Left ventricle myocardium inferior (tissue), 1 donor: ENCODE results near the gene DOCK8. TPM values are rescaled to one million over a fixed set of nuclear protein-coding genes. Genes with fewer than 3 reads are reported as not detected.

Experiments used
- DNase-seq: peaks from one replicate; pipeline ENCODE4 v3.0.0-alpha.2; 2020
- H3K27ac ChIP-seq: fragments of 200-600 bp; replicated peaks from 2 replicates; pipeline ENCODE4 v1.8.0; 2021
- H3K27me3 ChIP-seq: fragments of 200-600 bp; 2 replicates; pipeline ENCODE4 v1.8.0; 2021; ENCODE audit warnings: low read depth
- H3K36me3 ChIP-seq: fragments of 200-600 bp; 2 replicates; pipeline ENCODE4 v1.8.0; 2021
- H3K4me1 ChIP-seq: fragments of 200-600 bp; 2 replicates; pipeline ENCODE4 v1.8.0; 2021
- H3K4me3 ChIP-seq: fragments of 200-600 bp; 2 replicates; pipeline ENCODE4 v1.8.0; 2021; ENCODE audit warnings: mild to moderate bottlenecking, moderate library complexity
- H3K9me3 ChIP-seq: fragments of 200-600 bp; replicated peaks from 2 replicates; pipeline ENCODE4 v1.8.0; 2021
- intact Hi-C: fragments of 100-400 bp; cut with micrococcal nuclease; formaldehyde crosslinking; loops from one replicate; pipeline ENCODE4 v1.11.0; 2022
- total RNA-seq: library from RNA; stranded (reverse); fragmentation: NEBNext Ultra II Directional; extraction: Animal tissue kit (Norgen Biotek cat#: 25700); gene quantifications from one replicate; pipeline ENCODE4 v1.2.1, GENCODE V29; 2021
- TF ChIP-seq, protein P1 (sequence below): fragments of 200-600 bp; IDR thresholded peaks from 2 replicates; pipeline ENCODE4 v1.8.0; 2021; ENCODE audit warnings: antibody characterized with exemption, mild to moderate bottlenecking, borderline replicate concordance
- donor health status: DM: no; HTN: yes; CAD: no; lungs with severe emphysema.

The DOCK8 gene
- total RNA-seq, 1 donor from 2014 or later, result 3.7 TPM

DNA sequence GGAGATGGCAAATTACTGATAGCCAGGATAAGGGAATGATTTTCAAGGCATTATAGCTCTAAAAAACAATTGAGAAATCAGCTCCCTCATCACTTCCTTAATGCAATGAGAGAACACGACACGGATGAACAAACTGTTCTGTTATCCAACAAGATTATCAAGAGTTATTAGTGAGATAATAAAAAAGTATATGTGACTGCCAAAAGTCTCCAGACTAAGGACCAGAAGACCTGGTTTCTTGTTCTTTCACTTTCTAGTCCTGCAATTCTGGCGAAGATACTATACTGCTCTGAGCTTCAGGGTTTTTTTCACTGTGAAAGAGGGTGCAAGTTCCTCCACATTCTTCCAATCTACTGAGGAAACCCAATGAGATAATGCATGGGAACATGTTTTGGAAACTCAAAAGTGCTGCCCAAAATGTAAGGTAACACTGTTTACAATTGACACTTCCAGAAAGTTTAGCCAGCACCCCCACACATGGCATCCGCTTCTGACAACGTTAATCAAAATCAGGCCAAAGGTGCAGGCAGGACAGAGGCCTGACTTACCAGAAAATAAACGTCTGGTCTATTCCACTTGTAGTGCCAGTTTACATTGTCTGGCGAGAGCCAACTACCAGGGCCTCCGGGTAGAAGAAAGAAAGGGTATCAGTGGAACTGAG, 254.2 kb downstream of the DOCK8 start:
- H3K4me1 ChIP-seq, result peaks cover 26% of the 10 kb centered on the region
- peak overlapping the region; percentile 68 for H3K4me3 ChIP-seq
- TF ChIP-seq, protein P1, sequence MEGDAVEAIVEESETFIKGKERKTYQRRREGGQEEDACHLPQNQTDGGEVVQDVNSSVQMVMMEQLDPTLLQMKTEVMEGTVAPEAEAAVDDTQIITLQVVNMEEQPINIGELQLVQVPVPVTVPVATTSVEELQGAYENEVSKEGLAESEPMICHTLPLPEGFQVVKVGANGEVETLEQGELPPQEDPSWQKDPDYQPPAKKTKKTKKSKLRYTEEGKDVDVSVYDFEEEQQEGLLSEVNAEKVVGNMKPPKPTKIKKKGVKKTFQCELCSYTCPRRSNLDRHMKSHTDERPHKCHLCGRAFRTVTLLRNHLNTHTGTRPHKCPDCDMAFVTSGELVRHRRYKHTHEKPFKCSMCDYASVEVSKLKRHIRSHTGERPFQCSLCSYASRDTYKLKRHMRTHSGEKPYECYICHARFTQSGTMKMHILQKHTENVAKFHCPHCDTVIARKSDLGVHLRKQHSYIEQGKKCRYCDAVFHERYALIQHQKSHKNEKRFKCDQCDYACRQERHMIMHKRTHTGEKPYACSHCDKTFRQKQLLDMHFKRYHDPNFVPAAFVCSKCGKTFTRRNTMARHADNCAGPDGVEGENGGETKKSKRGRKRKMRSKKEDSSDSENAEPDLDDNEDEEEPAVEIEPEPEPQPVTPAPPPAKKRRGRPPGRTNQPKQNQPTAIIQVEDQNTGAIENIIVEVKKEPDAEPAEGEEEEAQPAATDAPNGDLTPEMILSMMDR, result no peak
- H3K36me3 ChIP-seq, result no peaks in the 10 kb centered on the region
- H3K9me3 ChIP-seq, result no peaks in the 10 kb centered on the region
- DNase-seq, result no peak
- peak overlapping the region; percentile 89 for H3K27ac ChIP-seq
- intact Hi-C loops, result no loop called here
- no peaks in the 10 kb centered on the region for H3K27me3 ChIP-seq

DNA sequence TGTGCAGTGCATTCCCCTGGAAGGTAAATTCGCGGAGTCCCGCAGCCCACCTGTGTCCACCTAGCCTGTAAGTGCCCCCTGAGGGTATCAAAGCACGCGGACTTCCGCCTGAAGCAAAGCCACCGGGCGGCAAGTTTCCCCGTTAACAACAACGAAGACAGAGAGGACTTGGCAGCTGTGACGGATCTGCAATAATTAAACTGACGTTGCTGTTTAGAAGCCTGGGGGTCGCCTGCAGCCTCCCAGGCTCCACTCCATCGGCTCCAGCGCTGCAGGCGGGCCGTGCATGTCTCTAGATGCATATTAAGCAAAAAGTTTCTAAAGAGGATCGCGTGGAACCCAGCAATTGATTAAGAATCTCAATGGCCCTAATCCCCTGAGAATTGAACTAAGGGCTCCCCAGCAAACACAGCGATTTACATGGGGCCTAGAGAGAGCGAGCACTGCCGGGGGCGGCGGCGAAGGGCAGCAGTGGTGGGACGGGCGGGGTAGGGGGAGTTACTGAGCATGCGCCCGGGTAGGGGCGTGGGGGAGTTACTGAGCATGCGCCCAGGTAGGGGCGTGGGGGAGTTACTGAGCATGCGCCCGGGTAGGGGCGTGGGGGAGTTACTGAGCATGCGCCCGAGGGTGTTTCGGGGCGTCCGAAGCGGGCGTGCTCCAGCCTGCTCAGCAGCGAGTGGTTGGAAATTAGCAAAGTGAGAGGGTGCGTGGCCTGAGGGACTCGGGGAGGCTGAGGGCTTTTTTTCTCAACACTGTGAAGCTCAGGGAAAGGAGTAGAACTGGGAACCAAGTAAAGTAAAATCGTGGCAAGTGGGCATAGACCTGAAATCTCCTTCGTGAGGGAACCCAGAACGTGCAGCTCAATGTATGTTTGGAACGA, 255.2 kb downstream of the DOCK8 start:
- Histone ChIP-seq H3K4me3 (peak overlapping the region; percentile 68), H3K27me3 (no peaks in the 10 kb centered on the region), H3K36me3 (no peaks in the 10 kb centered on the region), H3K27ac (peak overlapping the region; percentile 89), H3K4me1 (peaks cover 26% of the 10 kb centered on the region), H3K9me3 (no peaks in the 10 kb centered on the region)
- intact Hi-C loops, result no loop called here
- TF ChIP-seq, protein P1, result no peak
- peak; percentile 91 for DNase-seq

DNA sequence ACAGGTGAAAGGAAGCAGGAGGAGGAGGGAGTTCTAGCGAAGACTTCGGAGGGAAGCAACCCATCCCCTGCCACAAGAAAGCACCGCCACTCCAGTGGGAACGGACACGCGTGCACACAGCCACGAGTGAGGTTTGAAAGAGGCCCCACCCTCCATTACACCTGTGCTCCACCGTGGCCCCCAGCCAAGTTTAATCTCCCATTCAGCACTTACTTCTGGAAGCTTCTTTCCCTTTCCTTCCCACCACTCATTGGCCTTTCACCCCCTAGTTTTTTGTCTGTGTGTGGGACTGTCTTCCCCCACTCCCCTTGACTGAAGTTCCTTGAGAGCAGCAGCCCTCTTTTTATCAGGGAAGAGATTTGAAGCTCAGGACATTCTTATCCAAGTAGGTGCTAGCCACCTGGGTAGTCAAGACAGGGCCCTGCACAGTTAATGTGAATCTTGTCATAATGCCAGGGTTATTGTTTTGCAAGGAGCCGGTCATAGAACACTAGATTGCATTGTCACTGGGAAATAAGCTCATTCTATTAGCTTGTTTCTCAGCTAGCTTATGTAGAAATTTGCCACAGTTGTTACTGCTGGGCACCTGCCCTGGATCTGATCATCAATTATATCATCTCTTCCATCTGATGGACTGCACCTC, 256.0 kb downstream of the DOCK8 start:
- intact Hi-C loops, result no loop called here
- Histone ChIP-seq H3K4me3 (peak overlapping the region; percentile 68), H3K27ac (peak overlapping the region; percentile 89), H3K27me3 (no peaks in the 10 kb centered on the region), H3K9me3 (no peaks in the 10 kb centered on the region), H3K4me1 (peaks cover 26% of the 10 kb centered on the region), H3K36me3 (no peaks in the 10 kb centered on the region)
- TF ChIP-seq, protein P1, result no peak
- DNase-seq, result no peak

DNA sequence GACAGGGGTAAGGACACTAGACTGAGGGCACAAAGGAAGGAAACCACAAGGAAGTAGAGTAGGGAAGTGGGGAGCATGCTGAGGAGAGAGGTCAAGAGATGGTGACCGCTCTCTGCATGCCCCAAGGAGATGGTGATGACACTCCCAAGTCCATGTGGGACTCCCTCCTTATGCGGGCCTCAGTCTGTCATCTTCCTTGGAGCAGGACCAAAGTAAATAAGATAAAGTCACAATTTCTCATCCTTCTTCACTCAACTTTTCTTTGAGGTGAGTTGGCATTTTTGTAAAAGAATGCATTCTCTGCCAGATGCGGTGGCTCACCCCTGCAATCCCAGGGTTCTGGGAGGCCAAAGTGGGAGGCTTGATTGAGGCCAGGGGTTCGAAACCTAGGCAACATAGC, 256.7 kb downstream of the DOCK8 start:
- H3K4me3 ChIP-seq, result peak overlapping the region; percentile 68
- DNase-seq, result no peak
- no peaks in the 10 kb centered on the region for H3K36me3 ChIP-seq
- no peak overlapping the region for H3K27ac ChIP-seq
- no peaks in the 10 kb centered on the region for H3K27me3 ChIP-seq
- H3K4me1 ChIP-seq, result peaks cover 26% of the 10 kb centered on the region
- intact Hi-C loops, result no loop called here
- TF ChIP-seq, protein P1, result no peak
- no peaks in the 10 kb centered on the region for H3K9me3 ChIP-seq

DNA sequence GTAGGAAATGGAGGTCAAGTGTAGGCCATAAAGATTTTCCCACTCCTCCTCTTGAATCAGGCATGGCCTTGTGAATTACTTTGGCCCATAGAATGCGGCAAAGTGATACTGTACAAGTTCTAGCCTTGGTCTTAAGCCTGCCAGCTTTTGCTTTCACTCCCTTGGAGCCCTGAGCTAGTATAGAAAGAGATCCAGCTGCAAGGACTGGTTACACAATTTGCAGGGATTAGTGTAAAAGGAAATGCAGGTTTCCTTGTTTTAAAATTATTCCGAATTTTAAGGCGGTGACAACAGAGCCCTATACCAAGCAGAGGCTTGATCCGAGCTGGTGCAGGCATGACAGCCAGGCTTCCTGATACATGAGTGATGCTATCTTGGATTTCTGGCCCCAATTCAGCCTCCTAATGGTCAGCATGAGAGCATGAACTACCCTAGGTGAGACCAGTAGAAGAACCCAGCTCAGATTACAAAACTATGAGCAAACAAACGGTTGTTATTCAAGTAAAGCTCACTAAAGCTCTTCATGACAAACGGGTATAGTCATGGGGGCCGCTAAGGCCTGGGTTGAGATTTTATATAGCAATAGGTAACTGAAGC, 257.9 kb downstream of the DOCK8 start:
- no peak overlapping the region for H3K4me3 ChIP-seq
- H3K27ac ChIP-seq, result no peak overlapping the region
- no peaks in the 10 kb centered on the region for H3K9me3 ChIP-seq
- H3K27me3 ChIP-seq, result no peaks in the 10 kb centered on the region
- intact Hi-C loops, result no loop called here
- H3K4me1 ChIP-seq, result peaks cover 26% of the 10 kb centered on the region
- no peaks in the 10 kb centered on the region for H3K36me3 ChIP-seq
- no peak for DNase-seq
- TF ChIP-seq, protein P1, result no peak
